MM.1S (cell line): ENCODE measurements around the gene AIRE.

Experiments
- CTCF ChIP-seq: fragments of 300-600 bp; sonication (generic); IDR thresholded peaks from 2 replicates; pipeline ENCODE4 v1.5.1; 2016; ENCODE audit warnings: antibody characterized with exemption, low read length, mixed read lengths
- EZH2 ChIP-seq: fragments of 300-600 bp; sonication (generic); optimal IDR thresholded peaks from 2 replicates; pipeline ENCODE3; 2017; ENCODE audit warnings: low read depth, mild to moderate bottlenecking, antibody characterized with exemption, low read length, mixed read lengths

- TF ChIP-seq CTCF (no peak), EZH2 (no peak)
Observed at GRCh38 chr21:44317871-44318270, 32.2 kb downstream of the AIRE start.
